ENCODE results near the gene KCNQ4.

GRCh38 chr1:40823983-40824382 lies 40.4 kb downstream of the KCNQ4 start:
- TF ChIP-seq CTCF (IDR thresholded peaks at IDR 0.05; ENCODE audit: low read depth, low read length, poor library complexity, severe bottlenecking) (no peak), EZH2phosphoT487 (IDR thresholded peaks at IDR 0.05; ENCODE audit: borderline replicate concordance, low read length) (no peak)

Data from DOHH2 (cell line).